GM11168 (cell line): ENCODE measurements around the gene DPP6.

Experiments
- in situ Hi-C: fragments of 300-500 bp; cut with MboI; formaldehyde crosslinking; loops from one replicate; pipeline ENCODE4 v1.12.0; 2022; ENCODE audit warnings: low sequenced_read_pairs; ENCODE audit not compliant: unreplicated experiment

The DPP6 gene

DNA sequence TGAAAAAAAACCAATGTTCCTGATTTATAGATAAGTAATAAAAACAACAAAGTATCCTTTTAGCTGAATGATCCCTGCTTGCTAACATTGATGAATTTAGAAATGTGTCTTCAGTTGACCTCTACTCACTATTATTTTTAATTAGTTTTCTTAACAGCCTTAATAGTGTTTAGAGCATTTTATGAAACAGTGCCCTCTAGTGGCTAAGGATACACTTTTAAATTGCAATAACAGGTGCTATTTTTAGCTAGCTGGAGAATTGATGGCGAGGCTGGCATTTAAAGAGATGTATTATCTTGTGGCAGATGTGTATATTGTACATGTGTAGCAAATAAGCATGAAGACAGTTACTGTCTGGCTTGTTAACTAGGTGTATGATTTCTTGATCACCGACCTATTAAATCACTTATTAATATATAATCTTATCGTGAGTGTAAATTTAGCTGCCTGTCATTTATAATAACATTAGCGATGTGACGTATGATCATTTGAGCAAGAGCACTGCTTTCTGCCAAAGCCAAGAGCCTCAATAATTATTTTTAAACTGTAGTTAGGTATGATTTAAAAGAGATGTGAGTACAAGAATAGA lies 451.9 kb downstream of the DPP6 start:
- in situ Hi-C loops = no loop called here

DNA sequence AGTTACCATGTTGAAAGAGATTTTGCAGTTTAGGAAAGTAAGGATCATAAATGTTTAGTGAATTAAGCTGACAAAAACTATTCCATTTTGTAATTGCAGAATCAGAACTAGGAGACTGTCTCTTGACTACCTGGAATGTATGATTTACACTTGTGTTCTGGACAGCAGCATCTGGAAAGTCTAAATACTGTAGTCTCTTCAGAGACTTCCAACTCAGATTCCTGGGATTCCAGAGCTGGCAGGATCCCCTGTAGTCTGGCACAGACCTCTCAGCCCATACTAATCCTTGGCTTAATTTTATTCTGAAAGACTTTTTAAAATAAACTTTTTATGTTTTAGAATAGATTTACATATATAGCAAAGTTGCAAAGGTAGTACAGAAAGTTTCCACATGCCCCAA lies 452.7 kb downstream of the DPP6 start:
- in situ Hi-C loops = no loop called here

DNA sequence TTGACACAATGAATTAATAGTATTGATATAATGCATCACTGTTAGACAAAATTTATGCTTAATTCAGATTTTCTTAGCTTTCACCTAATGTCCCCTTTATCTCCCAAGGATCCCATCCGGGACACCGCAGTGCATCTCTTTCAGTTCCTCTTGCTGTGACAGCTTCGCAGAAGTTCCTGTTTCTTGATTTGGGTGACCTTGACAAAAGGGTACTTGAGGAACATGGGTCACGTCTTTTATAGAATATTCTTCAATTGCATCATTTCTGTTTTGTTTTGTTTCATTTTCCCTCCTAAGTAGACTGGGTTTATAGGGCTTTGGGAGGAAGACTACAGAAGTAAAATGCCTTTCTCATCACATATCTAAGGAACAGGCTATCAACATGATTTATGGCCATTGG lies 453.2 kb downstream of the DPP6 start:
- in situ Hi-C loops = no loop called here

DNA sequence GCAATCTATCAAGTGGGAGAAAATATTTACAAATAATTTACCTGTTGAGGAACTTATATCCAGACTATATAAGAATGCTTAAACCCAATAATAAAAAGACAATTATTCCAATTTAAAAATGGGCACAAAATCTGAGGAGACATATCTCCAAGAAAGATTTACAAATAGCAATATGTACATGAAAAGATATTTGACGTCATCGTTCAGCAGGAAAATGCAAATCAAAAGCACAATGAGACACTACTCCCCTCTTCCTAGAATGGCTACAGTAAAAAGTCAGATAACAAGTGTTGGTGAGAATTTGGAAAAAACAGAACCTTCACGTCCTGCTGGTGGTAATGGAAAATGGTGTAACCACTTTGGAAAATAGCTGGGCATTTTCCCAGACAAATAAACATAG lies 457.0 kb downstream of the DPP6 start:
- in situ Hi-C loops = no loop called here

DNA sequence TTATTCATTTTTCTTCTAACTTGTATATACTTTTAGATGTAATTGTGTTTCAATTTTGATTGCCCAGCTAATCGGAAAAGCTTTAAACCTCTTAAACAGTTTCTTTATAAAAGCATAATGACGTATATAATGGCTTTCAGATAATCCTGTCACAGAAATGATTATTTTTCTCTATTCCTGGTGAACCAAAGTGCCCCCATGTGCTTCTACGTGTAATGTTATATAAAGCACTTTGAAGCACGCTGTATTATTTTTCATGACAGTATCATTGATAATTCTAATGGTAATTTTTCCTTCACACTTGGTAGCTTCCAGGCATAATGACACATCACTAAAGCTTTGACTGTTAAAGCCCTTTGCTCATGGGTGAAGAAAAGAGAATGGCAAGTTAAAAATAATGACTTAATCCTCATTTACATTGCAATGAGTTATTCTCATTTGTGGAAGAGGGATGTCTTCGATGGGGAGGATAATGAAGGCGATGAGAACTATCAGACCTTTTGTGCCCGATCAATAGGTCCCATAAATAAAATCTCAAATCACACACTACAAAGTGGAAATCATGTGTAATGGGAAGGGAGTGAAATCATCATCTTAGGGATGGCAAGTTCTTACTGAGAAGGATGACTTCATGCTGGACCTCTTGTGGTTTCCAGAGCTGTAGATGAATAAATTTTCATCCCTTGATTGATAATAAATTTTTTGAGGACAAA lies 460.1 kb downstream of the DPP6 start:
- in situ Hi-C loops = no loop called here

DNA sequence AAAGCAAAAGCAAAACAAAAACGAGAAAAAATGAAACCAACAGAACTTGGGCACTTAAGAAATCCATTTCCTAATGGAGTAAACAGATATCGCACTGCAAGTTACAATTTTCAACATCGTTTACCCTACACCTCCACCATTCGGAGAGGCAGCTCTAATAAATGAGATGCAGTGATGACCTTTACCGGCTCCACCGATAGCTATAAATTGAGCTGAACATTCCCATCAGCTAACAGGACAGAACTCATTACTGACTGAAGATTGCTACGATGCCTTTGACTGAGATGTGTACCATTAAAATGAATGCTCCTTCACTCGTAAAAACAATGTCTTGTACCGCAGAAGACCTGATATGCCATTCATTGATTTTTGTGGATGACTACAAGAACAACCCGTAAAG lies 465.6 kb downstream of the DPP6 start:
- in situ Hi-C loops = no loop called here

DNA sequence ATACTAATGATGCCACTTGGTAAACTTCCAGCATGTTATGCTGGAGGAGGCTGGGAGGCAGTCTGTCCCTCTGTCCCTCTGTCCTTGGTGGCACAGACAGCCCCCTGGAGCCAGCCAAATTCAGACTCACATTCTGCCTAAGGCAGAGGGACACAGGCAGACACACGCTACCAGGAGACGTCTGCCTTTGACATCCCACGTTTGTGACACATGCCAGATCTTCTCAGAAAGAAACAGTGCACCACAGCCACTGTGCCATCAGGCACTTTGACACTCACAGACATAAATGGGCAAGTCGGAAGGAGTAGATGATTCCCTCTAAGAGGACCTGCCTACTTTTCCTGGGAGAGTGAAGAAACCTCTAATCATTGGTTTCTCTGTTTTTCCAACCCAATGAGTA lies 467.0 kb downstream of the DPP6 start:
- in situ Hi-C loops = no loop called here

DNA sequence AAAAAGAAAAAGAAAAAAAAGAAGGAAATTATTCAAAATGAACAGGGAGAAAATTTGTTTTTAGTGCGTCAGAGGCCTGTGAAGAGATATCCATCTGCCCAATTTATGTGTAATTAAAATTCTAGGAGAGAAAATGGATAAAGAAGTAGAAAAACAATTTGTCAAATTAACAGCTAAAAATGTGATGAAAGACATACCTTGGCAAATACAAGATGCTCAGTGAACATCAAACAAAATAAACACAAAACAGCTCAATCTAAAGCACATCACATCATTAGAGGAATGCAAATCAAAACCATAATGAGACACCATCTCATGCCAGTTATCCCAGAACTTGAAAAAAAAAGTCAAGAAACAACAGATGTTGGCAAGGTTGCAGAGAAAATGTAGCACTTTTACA lies 477.9 kb downstream of the DPP6 start:
- in situ Hi-C loops = no loop called here

DNA sequence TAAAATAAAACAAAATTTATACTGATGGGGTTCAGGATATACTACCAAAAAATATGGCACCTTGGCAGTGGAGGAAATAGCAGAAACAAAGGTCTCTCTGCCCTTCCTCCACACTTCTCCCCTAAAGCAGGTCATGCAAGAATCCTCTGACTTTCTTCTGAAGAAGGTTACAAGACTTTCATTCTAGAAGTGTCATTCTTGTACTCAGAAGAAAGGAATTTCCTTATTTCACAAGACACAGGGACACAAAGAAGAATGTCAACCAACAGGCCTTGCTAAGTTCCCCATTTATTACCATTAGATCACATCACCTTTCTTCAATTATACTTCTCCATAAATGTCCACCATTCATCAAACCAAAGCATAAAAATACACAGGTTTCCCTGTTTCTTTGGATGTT lies 480.6 kb downstream of the DPP6 start:
- in situ Hi-C loops = no loop called here

DNA sequence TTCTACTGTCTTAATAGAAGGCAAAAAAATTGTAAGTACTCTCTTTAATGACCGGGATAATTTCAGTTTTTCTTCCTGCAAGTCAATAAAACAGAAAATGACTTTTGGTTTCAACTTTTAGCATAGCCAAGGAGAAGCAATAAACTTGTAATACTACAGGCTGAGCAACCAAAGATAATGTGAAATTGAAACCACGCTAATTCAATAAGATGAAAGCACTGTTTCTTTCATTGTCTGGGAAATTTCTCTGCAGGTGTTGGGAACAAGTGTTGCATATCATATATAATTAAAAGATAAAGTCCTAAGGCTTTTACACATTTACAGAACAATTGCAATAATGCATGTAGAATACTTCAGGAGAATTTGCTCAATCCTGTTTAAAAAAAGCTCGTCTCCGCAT lies 488.4 kb downstream of the DPP6 start:
- in situ Hi-C loops = no loop called here

DNA sequence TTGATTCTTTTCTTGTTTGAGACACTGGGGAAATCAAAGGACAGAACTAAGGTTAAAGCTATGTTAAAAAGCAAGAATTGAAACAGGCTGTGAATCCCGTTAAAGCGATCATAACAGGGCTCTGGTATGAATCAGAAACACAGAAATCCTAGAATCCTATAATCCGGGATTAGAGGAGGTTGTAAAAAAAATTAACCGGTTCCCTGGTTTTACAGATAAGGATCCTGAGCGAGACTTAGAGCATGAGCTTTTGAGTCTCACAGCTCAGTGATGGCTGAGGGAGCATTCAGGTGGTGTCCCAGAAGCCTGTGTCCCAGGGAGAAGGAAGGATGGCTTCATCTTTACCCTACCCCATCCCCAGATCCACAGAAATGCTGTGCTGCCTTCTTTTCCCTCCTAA lies 489.4 kb downstream of the DPP6 start:
- in situ Hi-C loops = no loop called here

DNA sequence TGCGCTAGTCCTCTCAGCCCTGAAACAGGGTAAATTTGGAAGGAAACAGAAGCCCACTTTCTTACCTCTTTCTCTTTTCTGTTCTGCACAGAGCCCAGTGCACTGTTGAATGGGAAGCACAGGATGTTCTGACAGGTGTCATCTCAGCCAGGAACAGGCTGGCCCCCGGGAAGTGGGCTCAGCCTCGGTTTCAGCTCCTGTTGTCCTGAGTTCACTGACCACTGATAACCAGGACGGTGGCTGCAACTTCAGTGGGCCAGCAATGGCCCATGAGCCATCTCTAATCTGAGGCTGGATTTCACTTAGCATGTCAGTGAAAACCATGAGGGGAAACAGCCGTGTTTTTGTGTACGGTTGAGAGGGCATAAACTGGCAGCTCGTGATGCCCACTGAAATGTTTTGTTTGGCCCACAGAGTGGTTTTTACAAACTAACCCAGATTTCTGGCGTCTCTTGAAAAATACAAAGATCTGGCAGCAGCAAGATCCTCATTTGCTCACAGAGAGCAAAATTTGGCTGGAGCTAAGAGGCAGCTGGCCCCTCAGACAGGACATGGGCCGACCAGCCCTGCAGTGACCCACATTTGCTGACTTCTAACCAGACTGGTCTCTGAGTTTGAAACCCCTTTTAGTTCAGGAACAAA lies 494.9 kb downstream of the DPP6 start:
- in situ Hi-C loops = no loop called here

DNA sequence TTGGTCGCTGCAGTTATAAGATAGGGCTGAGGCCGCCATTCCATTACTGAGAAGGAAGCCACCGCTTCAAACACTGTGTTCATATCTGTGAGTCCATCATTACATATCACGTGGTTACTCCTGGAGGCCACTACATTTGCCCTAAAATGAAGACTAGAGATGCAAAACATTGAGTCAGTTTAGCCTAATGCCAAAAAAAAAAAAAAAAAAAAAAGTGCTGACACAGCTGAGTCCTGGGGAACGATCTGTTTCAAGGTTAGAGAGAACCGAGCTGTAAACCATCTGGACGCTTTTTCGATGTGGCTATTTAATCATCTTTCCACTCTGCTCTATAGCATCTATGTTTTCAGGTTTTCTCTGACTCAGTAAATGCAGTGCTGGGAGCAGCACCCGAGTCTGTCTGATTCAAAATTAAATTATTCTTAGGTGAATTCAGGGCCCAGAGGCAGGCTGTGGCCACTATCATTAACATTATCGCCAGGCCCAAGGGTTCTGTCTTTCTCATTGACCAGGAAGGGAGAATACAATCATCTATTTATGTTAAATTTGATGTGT lies 501.6 kb downstream of the DPP6 start:
- in situ Hi-C loops = no loop called here

DNA sequence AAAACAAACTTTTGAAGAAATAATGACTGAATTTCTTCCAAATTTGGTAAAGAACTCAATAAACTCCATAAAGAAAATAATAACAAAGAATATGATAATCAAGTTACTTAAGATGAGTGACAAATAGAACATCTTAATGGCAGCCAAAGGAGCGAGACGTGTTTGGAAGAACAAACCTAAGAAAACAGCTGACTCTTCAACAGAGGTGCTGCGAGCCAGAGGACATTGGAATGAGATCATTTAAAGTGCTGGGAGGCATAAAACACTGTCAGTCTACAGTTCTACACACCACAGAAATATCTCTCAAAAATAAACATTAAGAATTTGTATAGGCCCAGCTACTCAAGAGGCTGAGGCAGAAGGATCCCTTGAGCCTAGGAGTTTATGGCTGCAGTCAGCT lies 507.3 kb downstream of the DPP6 start:
- in situ Hi-C loops = no loop called here

DNA sequence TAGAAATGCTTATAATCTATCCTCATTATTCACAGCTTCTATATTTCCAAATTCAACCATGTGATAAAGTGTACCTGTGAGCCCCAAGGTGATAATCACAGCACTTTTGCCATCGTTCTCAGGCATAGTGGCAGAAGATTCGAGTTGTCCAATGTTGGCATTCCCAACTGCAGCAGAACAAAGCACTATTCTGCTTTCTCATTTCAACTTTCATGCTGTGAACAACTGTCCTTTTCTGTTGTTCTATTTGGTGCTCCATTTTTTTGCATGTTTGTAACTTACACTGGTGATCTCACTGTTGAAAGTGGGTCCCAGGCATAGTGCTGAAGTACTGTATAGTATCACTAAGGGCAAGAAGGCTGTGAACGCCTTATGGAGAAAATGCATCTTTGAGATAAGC lies 512.5 kb downstream of the DPP6 start:
- in situ Hi-C loops = no loop called here

DNA sequence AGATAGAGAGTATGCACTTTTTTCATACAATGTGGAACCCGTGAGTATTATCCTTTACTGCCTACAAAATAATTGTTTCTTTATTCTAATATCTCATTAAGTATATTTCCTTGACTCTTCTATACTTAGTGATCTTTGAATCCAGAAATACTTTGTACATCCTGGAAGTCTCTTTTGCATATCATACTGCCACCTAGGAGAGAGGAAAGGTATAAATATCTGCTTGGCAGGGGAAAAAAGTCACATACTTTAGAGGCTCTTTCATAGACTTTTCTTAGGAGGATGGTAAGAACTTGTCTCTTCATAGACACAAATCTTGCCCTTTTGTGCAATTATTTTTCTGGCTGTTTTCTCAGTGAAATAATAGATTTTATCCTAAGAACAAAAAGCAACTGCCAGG lies 514.7 kb downstream of the DPP6 start:
- in situ Hi-C loops = no loop called here

DNA sequence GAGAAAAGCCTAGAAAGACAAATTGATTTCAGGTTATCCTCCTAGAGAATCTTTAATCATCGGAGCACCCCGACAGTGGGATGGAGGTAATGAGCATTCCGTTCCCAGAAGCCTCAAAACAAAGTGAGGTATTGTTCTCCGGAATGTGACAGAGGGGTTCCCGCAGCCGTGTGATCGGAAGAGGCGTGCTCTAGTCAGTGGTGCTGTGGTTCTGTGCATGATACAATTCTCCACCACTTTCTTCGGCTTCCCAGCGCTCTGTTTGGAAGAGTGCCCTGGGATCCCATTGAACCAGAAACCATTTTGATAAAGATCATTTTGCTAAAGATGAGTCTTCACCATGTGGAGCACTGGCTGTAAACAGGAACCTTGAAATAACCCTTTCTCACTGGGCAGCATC lies 516.1 kb downstream of the DPP6 start:
- in situ Hi-C loops = no loop called here

DNA sequence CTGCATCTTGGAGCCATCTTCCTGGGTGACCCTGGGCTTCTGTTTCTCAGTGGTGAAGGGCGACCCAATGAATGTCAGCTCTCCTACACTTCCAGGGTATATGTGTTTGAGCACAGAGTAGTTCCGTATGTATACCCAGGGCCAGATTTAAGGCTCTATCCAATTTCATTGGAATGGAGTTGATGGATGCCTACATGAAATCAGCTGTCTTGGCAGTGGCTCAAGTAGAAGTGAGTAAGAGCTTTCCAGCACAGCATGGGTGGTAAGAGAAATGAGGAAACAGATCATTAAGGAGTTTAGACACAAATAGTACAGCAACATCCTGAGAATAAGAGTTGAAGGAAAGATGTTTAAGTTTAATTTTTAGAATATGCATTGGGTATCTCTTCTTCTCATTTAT lies 517.7 kb downstream of the DPP6 start:
- in situ Hi-C loops = no loop called here

DNA sequence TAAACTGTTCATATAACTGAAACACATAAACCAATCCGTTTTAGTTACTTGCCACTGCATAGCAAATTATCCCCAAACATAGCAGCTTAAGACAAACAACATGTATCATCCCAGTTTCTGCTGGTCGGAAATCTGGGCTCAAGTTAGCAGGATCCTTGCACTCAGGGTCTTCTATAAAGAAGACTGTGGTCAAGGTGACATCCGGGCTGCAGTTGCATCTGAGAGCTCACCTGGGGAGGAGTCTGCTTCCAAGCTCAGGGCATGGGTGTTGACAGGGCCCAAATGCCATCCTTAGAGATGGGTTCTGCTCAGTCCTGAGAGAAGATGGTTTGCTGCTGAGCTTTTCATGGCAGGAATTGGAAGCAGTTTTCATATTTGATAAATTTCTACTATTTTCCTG lies 519.6 kb downstream of the DPP6 start:
- in situ Hi-C loops = no loop called here

DNA sequence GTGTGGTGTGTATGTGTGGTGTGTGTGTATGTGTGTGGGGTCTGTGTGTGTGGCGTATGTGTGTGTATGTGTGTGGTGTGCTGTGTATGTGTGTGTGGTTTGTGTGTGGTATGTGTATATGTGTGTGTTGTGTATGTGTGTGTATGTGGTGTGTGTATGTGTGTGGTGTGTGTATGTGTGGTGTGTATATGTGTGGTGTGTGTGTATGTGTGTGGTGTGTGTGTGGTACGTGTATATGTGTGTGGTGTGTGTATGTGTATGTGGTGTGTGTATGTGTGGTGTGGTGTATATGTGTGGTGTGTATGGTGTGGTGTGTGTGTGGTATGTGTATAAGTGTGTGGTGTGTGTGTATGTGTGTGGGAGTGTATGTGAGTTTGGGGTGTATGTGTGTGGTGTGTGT lies 522.0 kb downstream of the DPP6 start:
- in situ Hi-C loops = no loop called here

DNA sequence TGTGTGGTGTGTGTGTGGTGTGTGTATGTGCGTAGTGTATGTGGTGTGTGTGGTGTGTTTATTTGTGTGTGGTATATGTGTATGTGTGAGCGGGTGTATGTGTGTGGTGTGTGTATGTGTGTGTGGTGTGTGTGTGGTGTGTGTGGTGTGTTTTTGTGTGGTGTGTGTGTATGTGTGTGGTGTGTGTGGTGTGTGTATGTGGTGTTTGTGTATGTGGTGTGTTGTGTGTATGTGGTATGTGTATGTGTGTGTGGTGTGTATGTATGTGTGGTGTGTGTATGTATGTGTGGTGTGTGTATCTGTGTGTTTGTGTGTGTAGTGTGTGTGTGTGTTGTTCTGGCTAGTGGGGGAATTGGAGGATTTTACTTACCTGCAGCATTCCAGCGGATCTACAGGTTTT lies 523.3 kb downstream of the DPP6 start:
- in situ Hi-C loops = no loop called here

DNA sequence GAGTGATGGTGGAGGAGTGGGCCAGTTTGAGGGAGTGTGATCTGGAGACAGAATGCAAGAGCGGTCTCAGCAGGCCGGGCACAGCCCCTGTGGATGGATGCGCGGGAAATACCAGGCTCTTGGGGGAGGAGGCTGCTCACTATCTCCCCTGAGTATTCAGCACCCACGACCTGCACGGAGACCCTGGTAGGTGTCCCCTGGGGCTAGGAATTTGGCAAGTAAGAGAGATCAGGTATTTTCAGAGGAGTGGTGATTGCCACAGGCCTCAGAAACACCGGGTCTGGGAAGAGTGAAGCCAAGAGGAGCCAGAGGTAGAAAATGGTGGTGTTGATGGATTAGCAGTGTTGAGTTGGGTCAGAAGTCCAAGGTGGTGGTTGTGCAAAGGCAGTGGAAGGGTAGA lies 524.4 kb downstream of the DPP6 start:
- in situ Hi-C loops = no loop called here
